HG02763 (cell line): ENCODE measurements around the gene GRM7.

Source experiments
- ATAC-seq: cut with Tn5 transposase; IDR thresholded peaks from one replicate; pipeline ENCODE4 v1.9.1; 2021; ENCODE audit warnings: mild to moderate bottlenecking, moderate library complexity; ENCODE audit not compliant: unreplicated experiment

The GRM7 gene

DNA sequence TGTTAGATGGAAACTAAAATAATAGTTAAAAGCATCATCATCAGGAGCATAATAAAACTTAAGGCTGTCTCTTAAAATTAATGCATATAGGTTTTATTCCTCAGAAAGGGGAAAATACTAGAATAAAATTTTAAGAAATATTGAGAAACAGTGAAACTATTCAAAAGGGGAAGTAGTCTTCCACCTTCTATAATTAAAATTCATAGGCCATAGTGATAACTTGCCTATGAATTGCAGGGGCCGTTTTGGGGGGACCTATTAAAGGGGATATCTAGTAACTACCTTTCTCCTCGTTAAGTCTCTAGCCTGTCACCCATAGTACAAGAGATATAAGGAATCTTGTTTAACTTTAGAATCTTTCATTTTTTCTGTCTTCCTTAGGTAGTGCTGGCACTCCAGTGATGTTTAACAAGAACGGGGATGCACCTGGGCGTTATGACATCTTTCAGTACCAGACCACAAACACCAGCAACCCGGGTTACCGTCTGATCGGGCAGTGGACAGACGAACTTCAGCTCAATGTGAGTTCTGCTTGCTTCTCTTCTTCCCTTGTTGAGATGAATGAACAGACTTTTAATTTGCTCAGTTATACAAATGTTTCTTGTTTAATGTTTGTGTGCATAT is 600.4 kb downstream of the GRM7 start:
- ATAC-seq = peak; percentile 98

- ATAC-seq = no peak
Observed at GRCh38 chr3:7469866-7470265, 609.0 kb downstream of the GRM7 start.

DNA sequence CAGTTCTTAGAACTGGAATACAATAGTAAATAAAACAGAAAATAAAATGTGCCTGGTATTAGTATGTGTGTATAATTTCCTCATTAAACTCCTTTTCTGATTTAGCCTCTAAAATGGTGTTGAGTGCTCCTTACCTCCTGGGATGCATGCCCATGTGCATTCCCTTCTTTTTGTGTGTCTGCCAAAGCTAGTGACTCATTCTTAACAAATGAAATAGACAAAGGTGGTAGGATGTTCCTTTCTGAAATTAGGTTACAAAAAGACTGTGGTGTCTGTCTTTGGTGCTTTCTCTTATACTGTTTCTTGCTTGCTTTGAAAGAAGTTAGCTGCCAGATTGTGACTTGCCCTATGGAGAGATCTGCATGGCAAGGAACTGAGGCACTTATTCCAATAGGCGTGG is 623.7 kb downstream of the GRM7 start:
- ATAC-seq = no peak

DNA sequence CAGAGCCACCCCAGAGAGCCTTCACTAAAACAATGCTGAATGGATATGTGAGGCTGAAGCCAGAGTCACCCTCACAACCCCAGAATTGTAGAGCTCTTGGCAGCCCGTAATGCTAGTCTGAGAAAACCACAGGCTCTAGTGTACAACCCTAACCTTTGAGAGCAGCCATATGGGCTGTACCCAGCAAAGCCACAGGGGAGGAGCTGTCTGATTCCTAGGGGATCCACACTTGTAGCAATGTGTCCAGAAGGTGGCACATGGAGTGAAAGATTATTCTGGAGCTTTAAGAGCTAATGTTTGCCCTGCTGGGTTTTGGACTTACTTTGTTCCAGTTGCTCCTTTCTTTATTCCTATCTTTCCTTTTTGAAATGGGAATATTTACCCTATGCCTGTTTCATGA is 626.8 kb downstream of the GRM7 start:
- ATAC-seq = no peak

DNA sequence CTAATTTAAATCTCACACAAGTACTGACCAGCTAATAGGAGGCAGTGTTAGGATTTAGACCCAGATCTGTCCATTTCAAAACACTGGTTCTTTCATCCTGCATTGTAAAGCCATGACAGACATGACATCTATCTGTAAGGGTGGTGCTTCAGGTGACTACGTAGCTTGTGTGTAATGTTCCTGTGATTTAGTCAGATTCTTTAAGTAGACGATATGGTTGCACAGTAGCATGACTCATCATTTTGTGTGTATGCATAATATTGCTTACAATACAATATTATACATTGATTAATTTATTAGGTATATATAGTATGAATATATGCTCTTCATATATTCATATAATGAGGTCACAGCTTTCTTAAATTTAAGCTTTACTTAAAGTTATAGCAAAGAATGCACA is 628.5 kb downstream of the GRM7 start:
- no peak for ATAC-seq

- ATAC-seq = no peak
Observed at GRCh38 chr3:7498715-7499114, 637.8 kb downstream of the GRM7 start.

GRCh38 chr3:7503431-7503830 is 642.5 kb downstream of the GRM7 start:
- no peak for ATAC-seq

DNA sequence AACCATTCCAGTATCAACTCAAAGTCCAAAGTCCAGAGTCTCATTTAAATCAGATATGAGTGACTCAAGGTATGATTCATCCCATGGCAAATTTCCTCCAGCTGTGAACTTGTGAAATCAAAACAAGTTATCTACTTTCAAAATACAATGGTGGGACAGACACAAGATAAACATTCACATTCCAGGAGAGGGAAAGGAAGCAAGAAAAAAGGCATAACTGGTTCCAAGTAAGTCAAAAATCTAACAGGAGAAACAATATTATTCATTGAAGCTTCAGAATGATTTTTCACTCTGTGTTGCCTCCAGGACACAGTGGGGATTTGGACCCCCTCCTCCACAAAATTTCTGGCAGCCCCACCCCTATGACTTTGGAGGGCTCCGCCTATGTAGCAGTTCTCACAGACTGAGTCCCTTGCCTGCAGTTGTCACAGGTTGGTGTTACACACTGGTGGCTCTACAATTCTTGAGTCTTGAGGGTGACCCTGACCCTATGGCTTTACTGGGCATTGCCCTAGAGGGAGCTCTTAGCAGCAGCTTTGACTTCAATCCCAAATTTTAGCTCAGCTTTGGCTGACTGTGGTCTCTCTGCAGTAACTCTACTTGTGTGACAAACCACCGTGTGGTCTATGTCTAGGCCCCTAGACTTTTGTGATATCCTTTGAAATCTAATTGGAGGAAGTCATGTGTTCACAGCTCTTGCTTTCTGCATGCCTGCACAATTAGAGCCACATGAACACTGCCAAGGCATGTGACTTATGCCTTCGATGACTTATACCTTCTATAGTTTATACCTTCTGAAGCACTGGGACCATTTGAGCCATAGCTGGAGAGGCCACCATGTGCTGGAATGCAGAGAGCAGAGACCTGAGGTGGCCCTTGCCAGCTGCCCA is 644.2 kb downstream of the GRM7 start:
- no peak for ATAC-seq

DNA sequence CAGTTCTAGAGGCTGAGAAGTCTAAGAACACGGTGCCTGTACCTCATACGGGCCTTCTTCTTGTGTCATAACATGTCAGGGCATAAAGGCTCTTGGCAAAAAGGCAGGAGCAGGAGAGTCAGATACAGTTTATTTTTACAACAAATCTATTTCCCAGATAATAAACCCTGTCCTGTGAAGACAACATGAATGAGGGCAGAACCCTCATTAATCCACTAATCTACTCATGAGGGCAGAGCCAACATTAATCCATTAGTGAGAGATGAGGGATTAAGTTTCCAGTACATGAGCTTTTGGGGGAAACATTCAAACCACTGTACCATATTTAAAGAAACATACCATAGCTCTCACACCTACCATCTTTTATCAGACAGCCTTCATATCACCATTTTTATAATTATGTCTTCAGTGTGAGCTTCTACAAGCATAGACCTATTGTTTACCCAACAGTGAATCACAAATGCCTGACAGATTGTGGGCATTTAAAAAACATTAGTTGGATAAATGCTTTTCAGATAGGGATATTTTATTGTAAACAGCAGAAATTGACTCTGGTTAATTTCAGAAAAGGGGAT is 645.8 kb downstream of the GRM7 start:
- ATAC-seq = no peak

- no peak for ATAC-seq
Observed at GRCh38 chr3:7508821-7509220, 647.9 kb downstream of the GRM7 start.

- no peak for ATAC-seq
Observed at GRCh38 chr3:7512048-7512447, 651.1 kb downstream of the GRM7 start.

DNA sequence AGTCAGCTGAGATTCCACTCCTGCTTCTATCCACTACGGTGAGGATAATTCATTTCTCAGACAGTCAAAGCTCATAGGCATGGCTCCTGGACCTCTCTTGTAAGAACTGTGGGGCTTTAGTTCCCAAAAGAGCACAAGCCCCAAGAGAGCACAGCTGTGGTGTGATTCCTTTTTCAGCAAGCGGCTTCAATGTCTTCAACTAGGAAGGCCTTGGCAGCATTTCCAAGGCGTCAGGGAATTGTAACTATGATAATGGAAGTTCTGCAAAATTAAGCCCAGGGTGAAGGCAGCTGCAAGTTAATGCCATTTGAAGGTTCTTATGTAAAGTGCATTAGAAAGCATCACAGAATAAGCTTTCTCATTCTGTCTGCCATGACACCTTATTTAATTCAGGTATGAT is 657.1 kb downstream of the GRM7 start:
- ATAC-seq = no peak

DNA sequence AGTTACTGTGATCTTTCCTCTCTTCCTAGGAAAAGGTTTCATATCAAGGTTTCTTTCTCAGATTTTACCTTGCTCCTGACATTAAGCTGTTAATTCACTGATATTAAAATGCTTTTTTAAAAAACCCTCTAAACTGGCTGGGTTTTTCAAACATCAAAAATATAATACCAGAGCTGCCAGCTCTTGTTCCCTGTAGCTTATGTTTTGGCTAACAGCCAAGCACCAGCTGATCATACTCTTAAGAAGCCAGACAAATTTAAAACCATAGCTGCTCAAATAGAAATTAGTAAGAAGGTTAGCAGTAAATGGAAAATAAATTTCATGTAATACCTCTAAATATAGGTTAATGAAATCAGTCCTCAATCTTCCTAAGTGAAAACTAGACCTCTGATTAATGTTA is 657.5 kb downstream of the GRM7 start:
- ATAC-seq = no peak

GRCh38 chr3:7520059-7520458 is 659.1 kb downstream of the GRM7 start:
- ATAC-seq = no peak

DNA sequence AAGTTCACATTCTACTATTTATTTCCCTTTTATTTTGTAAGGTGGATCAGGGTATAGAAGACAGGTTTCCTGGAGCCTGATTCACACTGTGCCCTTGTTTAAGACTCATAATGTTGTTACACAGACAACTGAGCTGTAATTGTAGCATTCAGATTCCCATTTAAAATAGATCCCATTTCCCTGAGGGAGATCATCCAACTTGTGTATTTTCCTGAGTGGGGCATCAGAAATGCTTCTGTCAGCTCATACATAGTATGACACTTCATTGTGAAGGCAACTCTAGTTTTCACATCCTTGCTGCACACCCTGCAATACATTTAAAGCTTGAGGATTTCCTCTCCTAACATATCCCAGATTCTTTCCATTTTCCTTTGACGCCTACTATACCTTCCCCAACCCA is 659.7 kb downstream of the GRM7 start:
- ATAC-seq = no peak

DNA sequence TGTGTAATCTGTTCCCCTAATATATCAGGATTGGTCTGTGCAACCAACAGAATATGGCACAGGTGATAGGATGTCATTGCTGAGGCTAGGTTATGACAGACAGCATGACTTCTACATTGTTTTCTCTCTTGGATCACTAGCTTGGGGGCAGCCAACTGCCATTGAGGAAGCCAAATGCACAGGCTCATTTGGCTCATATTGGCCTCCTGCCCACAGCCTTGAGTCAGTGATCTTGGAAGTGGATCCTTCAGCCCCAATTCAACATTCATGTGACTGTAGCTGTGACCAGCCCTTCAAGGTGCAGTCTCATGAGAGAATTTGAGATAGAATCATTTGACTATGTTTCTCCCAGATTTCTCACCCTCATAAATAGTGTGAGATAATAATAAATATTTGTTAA is 675.6 kb downstream of the GRM7 start:
- ATAC-seq = no peak

- no peak for ATAC-seq
Observed at GRCh38 chr3:7536921-7537320, 676.0 kb downstream of the GRM7 start.

- no peak for ATAC-seq
Observed at GRCh38 chr3:7543294-7543880, 682.5 kb downstream of the GRM7 start.

- no peak for ATAC-seq
Observed at GRCh38 chr3:7545334-7545733, 684.4 kb downstream of the GRM7 start.

DNA sequence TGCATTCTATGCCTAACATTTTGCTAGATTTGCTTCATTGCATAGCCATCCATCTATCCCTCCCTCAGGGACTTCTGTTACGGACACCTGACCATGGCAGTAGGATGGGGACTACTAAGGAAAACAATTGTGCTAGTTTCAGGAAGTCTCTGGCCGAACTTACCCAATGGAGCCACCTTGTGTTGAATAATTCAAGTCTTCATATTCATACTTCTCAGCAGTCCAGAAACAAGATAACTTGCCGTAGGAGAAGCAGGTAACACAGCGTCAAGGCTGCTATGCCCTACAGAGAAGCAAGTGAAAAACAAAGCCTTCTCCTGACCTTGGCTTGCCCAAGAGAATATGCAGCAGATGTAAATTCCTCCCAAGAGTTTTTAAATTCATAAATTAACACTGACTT is 685.3 kb downstream of the GRM7 start:
- no peak for ATAC-seq

- no peak for ATAC-seq
Observed at GRCh38 chr3:7547826-7548225, 686.9 kb downstream of the GRM7 start.

DNA sequence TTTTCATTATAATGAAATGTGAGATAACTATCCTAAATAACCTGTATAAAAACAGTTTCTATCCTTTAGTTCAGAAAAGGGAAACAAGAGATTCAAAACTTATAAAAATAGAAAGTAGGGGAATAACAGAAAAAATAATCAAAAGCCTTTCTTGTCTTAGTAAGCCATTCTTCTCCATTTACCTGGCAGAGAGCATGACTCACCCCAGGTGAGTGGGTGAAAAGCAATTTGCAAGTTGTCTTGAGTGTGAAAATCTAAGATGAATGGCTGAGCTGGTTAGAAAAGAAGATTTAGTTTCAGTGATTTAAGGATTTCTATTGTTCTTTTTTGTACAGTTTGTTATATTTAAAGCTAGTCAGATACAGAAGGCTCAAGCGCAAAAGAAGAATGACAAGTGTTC is 702.0 kb downstream of the GRM7 start:
- no peak for ATAC-seq
